Activated T-cell treated with anti-CD3 and anti-CD28 coated beads, Interleukin-2, amount 50 U/mL, for 1 hour (primary cell): Measurements from ENCODE around the gene TMEM208.

Experiments
- DNase-seq: peaks from one replicate; pipeline ENCODE4 v3.0.0-alpha.2; 2020

The TMEM208 gene

DNA sequence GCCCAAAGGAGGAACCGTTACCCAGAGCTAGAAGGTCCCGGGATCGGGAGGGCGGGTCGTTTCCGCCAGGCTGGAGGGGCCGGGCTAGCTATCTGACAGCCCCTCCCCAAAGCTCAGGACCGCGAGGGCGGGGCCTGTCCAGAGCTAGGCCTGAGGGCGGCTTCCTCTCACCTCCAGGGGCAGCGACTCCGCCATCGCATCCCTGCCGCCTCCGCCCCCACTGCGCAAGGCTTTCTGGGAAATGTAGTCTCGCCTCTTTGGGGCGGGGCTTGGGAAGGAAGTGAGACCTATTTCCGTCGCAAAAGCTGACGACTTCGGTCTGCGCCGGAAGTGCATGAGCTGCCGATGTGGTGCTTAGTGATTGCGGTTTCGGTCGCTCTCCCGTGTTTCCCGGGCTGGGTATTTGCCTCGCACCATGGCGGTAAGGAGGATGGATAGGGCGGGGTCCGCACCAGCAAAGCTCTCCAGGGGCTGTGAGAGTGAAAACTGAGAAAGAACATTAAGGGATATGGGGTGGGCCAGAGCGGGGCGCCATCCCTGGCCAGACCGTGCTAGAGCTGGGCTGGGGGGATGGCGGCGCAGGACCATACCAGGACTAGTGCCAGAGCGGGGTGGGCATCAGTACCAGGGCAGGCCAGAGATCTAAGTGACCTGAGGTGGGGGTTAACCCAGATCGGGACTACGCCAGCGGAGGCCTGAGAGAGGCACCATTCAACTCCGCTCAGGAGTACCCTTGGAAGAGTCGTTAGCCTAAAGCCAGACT lies at the start of gene TMEM208:
Gene TMEM208 (plus strand): TSS at position 327 of the 763 bp plus-strand sequence. CDS start 89 bp downstream, at position 416.
- peak; percentile 99 for DNase-seq

DNA sequence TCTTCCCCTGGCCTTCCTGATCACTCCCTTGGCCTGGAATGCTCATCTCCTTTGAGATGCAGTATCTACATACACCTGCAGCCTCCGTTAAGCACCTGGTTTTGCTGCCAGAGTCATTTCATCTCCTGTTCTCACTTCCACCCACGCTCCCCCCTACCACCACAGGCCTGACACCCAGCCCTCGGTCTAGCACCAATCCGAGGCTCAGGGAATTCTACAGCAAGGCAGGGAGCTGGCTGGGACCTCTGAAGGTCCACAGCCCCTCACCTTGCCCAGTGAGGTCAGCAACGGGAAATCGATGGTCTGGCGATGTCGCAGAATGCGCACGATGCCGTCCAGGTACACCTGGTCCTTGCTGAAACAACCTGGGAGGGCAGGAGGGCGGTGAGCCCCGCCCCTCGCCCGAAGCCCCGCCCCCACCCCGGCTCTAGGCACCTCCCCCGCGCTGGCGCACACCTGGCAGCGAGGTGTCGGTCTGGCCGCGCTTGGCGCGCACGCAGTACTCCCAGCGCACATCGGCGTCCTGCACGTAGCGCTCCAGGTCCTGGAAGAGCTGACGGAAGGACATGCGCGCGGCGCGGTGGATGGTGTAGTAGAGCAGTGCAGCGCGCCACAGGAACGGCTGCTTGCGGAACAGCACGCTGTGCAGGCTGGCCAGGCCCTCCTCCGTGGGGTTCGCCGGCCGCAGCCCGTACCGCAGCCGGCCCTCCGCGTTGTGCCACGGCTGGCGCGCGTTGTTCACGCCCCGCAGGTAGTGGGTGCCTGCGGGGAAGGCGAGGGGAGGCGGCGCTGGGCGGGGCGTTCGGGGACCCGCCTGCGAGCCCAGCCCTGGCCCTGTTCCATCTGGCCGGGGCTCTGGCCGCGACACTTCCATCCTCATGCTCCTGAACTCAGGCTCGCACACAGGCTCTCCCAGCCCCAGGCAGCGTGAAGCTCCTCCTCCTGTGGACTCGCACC lies 48.9 kb upstream of the TMEM208 start:
- DNase-seq, result peak; percentile 70

DNA sequence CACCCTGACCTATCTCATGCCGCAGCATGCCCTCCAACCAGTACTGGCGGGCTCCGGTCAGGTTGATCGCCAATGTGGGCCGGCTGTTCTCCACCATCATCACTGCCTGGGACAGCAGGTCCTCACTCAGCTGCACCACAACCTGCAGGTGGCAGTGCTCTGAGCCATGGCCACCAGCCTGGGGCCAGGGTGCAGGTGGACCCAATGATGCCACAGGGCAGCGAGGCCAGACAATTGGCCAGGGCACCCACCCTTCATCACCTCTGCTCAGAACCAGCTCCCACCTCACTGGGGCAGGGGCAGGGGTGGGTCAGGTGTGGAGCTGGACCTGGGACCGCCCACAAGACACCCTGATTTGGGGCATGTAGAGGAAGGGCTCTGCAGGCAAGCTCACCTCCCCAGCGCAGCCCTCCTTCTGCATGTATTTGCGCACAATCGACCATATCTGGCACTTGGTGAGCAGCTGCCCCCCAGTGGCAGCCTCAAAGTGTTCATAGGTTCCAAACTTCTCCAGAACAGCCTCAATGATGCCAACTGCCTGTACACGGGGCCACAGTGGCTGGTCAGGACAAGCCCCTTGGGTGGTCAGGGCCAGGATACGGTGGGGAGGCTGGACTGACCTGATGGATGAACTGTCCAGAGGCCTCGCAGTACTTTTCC lies 47.4 kb upstream of the TMEM208 start:
- DNase-seq, result no peak

DNA sequence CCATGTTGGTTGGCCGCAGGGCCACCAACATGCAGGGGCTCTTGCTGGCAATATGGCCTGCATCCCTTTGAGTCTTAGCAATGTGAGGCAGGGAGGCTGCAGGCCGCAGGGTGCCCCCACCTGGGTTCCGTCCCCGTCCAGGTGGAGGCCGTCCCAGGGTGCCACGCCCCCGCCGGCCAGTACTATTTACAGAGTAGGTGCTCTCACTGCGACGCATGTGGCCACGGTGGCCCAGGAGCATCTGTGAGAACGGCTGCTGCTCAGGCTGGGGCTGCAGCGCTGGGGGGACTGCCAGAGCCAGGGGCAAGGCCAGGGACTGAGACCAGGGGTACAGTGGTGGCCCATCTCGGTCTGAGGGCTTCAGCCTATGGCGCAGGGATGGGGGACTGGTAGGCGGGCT lies 46.8 kb upstream of the TMEM208 start:
- DNase-seq, result no peak

DNA sequence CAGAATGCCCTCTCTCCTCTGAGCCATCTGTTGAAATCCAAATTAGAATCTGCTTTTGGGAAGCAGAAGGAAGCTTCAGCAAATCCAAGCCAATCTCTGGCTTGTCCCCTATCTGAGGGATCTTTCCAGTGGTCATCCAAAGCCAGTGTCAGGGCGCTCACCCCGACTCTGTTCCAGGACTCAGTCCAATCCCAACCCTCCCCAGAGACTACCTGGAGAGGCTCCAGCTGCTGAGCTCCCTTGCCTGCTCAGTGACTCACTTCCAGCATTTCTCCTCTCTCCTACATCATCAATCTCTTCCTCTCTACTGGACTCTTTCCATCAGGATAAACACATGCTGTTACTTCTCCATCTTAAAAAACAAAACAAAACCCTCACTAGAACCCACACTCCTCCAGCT lies 45.6 kb upstream of the TMEM208 start:
- no peak for DNase-seq

DNA sequence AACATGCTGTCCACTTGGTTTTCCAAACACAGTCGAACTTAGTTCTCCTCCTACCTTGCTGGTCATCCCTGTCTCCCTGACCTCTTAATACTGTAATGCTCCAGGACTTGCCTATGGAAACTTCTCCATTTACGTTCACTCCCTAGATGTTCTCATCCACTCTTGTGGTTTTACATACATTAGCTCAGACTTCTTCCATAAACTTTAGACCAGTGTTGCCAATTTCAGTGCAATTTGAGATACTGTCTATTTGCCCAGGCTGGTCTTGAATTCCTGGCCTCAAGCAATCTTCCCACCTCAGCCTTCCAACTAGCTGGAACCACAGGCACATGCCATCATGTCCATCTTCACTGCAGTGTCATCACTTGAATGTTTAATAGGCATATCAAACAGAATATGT lies 44.6 kb upstream of the TMEM208 start:
- no peak for DNase-seq

DNA sequence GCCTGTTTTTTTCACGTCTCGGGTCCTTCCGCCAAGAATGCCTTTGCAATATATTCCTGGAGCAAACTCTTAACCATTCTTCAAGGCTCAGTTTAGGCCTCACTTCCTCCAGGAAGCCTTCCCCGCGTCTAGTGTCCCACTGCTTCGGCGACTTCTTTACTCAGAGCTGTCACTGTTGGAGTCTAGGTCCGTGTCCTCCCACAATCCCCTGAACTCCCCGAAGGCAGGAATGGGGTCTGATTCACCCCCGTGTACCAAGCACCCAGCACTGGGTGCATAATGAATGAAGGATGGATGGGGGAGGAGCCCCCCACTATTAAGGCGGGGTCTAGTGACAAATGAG lies 43.7 kb upstream of the TMEM208 start:
- DNase-seq, result no peak

DNA sequence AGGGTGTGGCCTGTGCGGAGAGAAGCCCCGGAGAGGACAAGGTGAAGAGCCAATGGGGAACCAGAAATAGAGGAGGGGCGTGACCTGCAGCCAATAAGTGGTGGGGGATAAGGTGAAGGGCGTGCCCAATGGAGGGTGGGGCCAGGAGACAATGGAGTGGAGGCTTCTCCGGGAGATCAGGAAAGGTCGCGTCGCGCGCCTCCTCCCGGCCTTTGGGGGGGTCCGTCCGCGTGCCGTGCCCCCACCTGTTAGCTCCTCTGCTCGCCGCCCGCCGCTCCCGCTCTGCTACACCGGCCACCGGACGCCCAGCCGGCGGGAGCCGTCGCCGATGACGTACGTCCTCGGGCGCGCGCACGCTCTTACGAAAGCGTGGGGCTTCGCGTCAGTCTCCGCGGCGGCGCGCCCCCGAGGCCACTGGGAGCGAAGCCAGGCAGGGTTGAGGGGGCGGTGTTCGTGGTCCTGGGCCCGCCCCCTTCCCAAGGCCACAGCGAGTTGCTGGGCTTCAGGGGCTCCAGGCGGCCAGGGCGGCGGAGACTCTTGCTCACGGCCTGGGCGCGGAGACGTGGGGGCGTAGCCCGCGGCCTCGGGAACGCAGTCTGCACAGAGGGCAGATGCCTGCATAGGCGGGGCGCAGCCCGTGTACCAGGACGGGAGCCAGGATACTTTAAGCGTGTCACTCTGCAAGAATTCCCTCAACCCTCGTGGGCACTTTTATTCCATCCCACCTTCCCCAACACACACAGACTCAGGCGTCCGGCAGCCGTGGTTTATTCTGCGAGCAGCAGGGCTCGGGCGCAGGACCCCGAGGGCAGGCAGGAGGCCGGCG lies 43.1 kb upstream of the TMEM208 start, which contains the start of gene MATCAP1:
Gene MATCAP1 (minus strand): TSS at position 337 of the 826 bp plus-strand sequence. CDS start 3,353 bp downstream, outside the sequence.
- DNase-seq, result peak; percentile 90

DNA sequence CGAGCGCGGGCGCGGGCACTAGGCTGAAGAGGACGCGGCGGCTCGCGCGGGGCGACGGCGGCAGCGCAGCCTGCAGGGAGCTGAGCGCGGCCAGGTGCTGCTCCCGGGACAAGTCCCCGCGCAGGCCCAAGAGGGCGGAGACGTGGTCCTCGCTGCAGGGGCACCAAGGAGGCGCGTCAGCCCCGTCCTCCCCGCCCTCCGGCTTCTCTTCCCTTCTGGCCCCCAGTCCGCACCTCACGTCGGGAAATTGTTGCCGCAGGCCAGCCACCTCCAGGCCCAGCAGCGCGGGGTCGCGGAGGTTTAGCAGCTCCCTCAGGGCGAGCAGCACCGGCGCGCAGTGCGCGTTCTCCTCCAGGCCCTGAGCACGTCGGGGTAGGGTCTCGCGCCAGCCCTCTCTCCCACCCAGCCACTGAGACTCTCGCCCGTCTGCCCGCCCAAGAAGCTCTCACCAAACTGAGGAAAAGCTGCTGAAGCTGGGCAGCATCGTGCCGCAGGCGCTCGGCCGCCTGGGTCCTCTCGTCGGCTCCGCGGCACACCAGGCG lies 42.4 kb upstream of the TMEM208 start:
- DNase-seq, result no peak

DNA sequence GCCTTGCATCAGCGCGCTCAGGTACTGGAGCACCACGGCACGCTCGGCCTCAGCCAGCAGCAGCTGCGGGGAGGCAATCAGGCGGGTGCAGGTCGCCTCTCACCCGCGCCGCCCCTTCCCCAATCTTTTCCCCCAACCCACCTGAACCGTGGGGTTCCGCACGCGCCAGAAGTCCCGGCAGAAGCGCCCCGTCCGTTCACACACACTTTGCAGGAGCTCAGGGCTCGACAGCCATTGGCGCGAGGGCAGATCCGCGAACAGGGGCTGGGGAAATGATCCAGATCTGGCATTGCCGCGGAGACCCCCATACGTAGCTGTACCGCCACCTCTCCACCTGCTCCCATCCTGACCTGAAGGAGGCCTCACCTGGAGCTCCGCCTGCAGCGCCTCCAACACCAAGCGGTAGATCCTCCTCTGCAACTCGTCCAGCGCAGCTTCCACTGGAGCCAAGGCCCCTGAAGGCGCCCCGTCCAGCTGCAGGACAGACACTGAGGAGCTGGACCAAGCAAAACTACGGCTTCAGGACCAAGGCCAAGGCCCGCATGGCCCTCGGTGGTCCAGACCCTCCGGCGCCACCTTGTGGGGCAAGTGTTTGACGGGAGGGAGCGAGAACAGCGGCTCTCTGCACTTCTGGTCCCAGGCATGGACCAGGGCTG lies 41.8 kb upstream of the TMEM208 start:
- DNase-seq, result peak; percentile 87

DNA sequence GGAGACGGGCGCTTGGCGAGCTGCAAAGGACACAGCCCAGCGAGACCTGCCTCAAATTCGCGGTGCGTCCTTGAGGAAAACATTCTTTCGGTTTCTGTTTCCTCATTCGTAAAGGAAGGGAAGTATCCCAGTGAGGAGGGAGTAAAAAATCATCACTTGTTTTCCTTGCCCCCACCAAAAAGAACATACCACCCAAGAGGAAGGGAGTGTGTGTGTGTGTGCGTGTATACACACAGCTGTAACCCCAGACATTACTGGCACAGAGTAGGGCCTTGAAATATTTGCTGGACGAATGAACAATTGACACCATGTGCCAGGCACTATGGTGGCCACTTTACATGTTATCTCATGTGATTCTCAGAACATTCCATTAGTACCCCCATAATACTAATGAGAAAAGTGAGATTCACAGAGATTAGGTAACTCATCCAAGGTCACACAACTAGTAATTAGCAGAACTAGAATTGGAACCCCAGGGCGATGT lies 41.2 kb upstream of the TMEM208 start:
- DNase-seq, result no peak

DNA sequence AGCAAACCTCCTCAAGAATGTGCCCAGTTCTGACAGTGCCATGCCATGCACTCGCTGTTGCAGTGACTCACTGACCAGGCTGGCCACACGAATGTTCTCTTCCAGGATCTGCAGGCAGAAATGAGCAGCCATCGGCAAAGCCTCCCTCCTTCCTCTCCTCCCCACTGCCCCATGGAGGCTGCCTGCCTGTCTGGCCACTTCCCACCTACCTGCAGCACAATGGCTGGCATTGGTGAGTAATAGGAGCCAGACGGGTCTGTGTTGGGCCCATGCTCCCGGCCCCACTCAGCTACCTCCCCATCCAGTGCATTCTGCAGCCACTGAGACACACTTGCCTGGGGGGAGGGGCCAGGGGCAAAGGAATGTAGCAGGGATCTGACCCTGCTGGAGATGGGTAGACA lies 40.4 kb upstream of the TMEM208 start:
- DNase-seq, result no peak

DNA sequence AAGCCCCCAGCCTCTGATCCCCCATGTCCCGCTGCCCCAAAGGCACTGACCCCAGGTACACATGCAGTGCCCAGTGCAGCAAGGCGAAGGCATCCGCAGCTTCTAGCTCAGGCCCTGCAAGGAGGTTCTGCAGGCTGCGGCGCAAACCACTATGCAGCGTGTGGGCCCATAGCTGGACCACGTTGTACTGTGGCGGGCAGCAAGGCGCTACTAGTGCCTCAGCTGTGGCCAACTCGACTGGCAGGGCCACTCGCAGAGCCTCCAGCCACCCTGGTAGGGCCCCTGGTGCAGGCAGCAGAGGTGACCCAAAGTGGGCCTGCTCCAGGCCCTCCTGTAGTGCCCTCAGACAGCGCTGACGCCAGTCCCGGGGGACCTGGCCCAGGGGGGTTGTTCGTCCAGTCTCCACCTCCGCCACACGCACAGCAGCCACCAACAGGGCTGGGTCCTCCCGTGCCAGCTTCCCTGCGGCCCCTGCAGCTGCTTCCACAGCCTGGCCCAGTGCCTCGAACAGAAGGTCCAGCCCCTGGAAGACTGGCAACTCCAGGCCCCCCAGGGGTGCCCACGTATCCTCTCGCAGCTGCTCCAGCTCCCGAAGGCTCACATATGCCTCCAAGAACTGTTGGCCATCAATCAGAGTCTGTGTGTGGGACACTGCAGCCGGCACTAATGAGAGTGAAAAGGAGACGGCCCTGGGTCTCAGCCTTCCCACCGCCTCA lies 39.6 kb upstream of the TMEM208 start:
- no peak for DNase-seq

DNA sequence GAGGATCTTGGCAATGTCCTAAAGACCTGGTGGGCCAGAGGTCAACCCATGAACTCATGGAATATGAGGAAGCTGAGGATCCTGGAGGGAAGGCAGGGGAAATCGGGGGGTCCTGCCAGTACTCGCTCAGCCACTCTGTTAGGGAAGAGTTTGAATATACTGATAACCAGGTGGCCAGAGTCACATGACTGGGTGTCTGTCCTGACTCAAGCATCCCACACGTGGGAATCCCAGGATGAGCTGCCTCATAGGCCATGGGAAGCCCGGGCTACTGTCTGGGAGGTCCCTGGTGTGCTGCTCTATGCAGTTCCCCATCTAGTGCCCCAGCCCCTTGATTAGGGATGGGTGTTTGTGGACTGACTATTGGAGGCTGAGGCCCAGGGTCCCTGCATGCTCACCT lies 38.6 kb upstream of the TMEM208 start:
- no peak for DNase-seq

DNA sequence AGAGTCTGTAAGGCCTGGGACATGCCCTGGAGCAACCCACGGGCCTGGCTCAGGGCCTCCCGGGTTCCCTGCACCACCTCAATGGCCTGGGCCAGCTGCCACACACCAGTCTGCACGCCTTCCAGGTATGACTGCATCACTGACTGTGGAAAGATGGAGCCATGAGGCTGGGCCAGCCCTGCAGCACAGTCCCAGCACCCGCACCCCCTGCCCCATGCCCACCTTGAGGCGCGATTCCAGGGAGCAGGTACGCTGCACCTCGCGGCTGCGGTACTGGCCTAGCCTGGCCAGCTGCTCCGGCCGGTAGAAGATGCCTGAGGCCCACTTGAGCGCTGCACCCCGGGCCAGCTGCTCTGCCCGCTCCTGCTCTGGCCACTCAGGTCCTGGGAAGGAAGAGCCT lies 38.1 kb upstream of the TMEM208 start:
- DNase-seq, result no peak

DNA sequence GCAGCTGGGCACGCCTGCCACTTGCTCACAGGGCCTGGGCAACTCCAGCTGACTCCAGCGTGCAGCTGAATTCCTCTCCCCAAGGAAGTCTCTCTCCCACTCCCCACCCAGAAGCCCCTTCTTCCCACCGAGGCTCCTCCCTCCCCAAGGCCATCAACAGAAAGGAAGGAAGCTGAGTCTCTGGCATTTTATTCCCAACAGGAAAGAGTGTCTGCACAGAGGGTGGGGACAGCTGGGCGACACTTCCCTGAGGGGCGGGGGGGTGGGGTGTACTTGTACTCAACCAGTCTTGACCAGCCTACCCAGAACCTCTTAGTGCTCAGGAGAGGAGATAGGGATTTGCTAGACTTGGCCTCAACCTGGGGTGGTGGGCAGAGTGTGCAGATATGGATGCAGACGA lies 36.9 kb upstream of the TMEM208 start, which contains the start of gene EXOC3L1:
Gene EXOC3L1 (minus strand): TSS at position 96 of the 400 bp plus-strand sequence. CDS start 460 bp downstream, outside the sequence.
- no peak for DNase-seq

DNA sequence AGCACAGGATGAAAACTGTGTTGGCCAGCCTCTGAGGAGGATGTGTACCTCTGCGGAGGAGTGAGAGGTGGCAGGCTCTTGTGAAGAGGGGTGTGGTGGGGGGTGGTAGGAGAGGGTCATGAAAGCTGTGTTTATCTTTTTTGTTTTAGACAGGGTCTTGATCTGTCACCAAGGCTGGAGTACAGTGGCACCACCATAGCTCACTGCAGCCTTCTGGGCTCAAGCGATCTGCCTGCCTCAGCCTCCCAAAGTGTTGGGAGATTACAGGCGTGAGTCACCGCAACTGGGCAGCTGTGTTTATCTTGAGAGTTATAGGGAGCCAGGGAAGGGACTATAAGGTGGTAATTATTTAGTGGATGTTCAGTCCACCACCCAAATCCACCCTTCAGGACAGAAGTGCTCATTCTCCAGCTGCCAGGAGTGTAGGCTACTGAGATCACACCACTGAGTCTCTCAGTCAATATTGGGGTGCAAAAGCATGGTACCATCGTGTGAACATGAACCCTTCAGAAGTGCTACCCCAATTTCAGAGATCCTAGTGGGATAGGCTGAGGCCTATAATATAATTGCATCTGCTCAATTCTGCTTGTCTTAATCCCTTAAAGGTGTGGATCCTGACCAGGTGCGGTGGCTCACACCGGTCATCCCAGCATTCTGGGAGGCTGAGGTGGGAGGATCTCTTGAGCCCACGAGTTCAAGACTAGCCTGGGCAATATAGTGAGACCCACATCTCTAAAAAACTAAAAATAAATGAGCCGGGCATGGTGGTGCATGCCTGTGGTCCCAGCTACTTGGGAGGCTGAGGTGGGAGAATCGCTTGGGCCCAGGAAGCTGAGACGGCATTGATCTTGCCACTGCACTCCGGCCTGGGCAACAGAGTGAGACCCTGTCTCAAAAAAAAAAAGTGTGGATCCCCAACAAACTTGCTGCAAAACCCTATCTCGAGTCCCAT lies 36.2 kb upstream of the TMEM208 start:
- no peak for DNase-seq

DNA sequence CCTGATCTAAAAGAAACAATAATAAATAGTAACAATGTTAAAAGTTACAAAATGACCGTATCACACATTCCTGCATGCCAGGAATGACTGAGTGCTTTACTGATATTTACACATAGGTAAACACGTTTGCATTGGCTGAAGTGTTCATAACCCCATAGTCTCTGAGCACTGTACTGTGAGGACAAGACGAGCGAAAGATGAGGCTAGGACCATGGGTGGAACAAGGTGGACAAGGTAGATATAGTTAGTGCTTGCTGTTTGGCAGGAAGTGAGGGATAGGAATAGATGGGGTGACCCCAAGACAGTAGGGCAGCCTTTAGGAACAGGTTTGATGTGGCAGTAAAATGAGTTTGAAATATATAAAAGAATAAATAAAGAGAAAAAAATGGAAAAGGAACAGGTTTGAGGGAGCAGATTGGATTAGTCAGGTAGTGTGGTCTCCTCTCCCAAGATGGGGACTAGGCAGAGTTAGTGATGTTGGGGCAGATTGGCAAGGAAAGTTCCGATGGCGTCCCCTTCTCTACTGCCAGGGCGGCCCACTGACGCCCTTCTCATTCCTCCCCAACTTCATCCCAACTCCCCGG lies 35.4 kb upstream of the TMEM208 start:
- DNase-seq, result no peak
